Left lobe of liver (tissue), 2 donors: ENCODE data around the gene TAF11L3. TPM values are rescaled to one million over a fixed set of nuclear protein-coding genes. Genes with fewer than 3 reads are reported as not detected.
A peak's percentile ranks its signal among the peaks of the same experiment; 100 is the strongest.
"Not testable (repeated sequence)": the region's sequence is repeated elsewhere in the genome, so short reads cannot be mapped to it uniquely, and the experiment has no call there.

ENCODE experiments used
- ATAC-seq: fragments of 200-7000 bp; cut with Tn5 transposase; one replicate; pipeline ENCODE4 v1.9.1; 2020; ENCODE audit warnings: mild to moderate bottlenecking, moderate library complexity
- DNase-seq: peaks from one replicate; pipeline ENCODE4 v3.0.0-alpha.2; 2020; ENCODE audit warnings: low spot score
- total RNA-seq: library from RNA; stranded (reverse); gene quantifications from one replicate; pipeline ENCODE4 v1.2.1, GENCODE V29; 2021
- donor health status: DM: no; HTN: no; CAD: no; lungs with moderate emphysema.
- donor health status: DM: no; HTN: yes; CAD: no.

TAF11L3 gene
- not detected for total RNA-seq

- DNase-seq, ATAC-seq: not testable (repeated sequence)
Observed at GRCh38 chr5:17518067-17518466, at the start of gene TAF11L3. Gene TAF11L3 (plus strand): TSS chr5:17518367.

- ATAC-seq (no peak), DNase-seq (no peak)
Observed at GRCh38 chr5:17470064-17470463, 48.1 kb upstream of the TAF11L3 start.

GRCh38 chr5:17475064-17475463, 43.1 kb upstream of the TAF11L3 start:
- not testable (repeated sequence) for DNase-seq, ATAC-seq

GRCh38 chr5:17477043-17477442, 41.1 kb upstream of the TAF11L3 start:
- no peak for ATAC-seq
- DNase-seq: no peak

- ATAC-seq (no peak), DNase-seq (no peak)
Observed at GRCh38 chr5:17477573-17478265, 40.4 kb upstream of the TAF11L3 start.

- DNase-seq (no peak), ATAC-seq (no peak)
Observed at GRCh38 chr5:17481378-17481777, 36.8 kb upstream of the TAF11L3 start.

- DNase-seq (no peak), ATAC-seq (no peak)
Observed at GRCh38 chr5:17482790-17483189, 35.4 kb upstream of the TAF11L3 start.

- not testable (repeated sequence) for DNase-seq, ATAC-seq
Observed at GRCh38 chr5:17486464-17487173, 31.5 kb upstream of the TAF11L3 start.

- DNase-seq: no peak
- ATAC-seq: no peak
Observed at GRCh38 chr5:17487174-17487512, 31.0 kb upstream of the TAF11L3 start.

- not testable (repeated sequence) for DNase-seq, ATAC-seq
Observed at GRCh38 chr5:17491257-17491656, 26.9 kb upstream of the TAF11L3 start.

- no peak for DNase-seq
- ATAC-seq: no peak
Observed at GRCh38 chr5:17492770-17493169, 25.4 kb upstream of the TAF11L3 start.

GRCh38 chr5:17497446-17497845, 20.7 kb upstream of the TAF11L3 start:
- DNase-seq (no peak), ATAC-seq (no peak)

- not testable (repeated sequence) for ATAC-seq, DNase-seq
Observed at GRCh38 chr5:17497931-17498330, 20.2 kb upstream of the TAF11L3 start, which contains the start of gene TAF11L2. Gene TAF11L2 (plus strand): TSS chr5:17498231.

GRCh38 chr5:17511775-17512325, 6.3 kb upstream of the TAF11L3 start:
- no peak for ATAC-seq
- no peak for DNase-seq

- ATAC-seq: not testable (repeated sequence)
Observed at GRCh38 chr5:17517526-17517925, 641 bp upstream of the TAF11L3 start.

GRCh38 chr5:17519508-17519907, 1.3 kb downstream of the TAF11L3 start:
- not testable (repeated sequence) for DNase-seq

More at GRCh38 chr5:17517526-17517925, 641 bp upstream of the TAF11L3 start:
- DNase-seq: not testable (repeated sequence)

GRCh38 chr5:17521501-17521900, 3.3 kb downstream of the TAF11L3 start, which contains the start of gene TAF11L4:
Gene TAF11L4 (plus strand): TSS chr5:17521801.
- not testable (repeated sequence) for ATAC-seq, DNase-seq

More at GRCh38 chr5:17519508-17519907, 1.3 kb downstream of the TAF11L3 start:
- not testable (repeated sequence) for ATAC-seq

- DNase-seq, ATAC-seq: not testable (repeated sequence)
Observed at GRCh38 chr5:17524935-17525334, 6.8 kb downstream of the TAF11L3 start, which contains the start of gene TAF11L5. Gene TAF11L5 (plus strand): TSS chr5:17525235.

GRCh38 chr5:17526504-17526903, 8.3 kb downstream of the TAF11L3 start:
- peak; percentile 59 for DNase-seq
- not testable (repeated sequence) for ATAC-seq

GRCh38 chr5:17528369-17528768, 10.2 kb downstream of the TAF11L3 start, which contains the start of gene TAF11L6:
Gene TAF11L6 (plus strand): TSS chr5:17528669.
- DNase-seq, ATAC-seq: not testable (repeated sequence)
